Neuron (in vitro differentiated cells): ENCODE measurements around the gene ZNF598.
A peak's percentile ranks its signal among the peaks of the same experiment; 100 is the strongest.
"Not testable (repeated sequence)": the region's sequence is repeated elsewhere in the genome, so short reads cannot be mapped to it uniquely, and the experiment has no call there.

Experiments
- H2AFZ ChIP-seq: one replicate; pipeline ENCODE4 v1.6.1; 2013; ENCODE audit warnings: low read depth, mild to moderate bottlenecking, inconsistent platforms, low read length, moderate library complexity
- H3K27me3 ChIP-seq: one replicate; pipeline ENCODE4 v1.6.1; 2013; ENCODE audit warnings: low read length; ENCODE audit not compliant: insufficient read depth
- H3K36me3 ChIP-seq: one replicate; pipeline ENCODE4 v1.6.1; 2013; ENCODE audit warnings: low read length; ENCODE audit not compliant: insufficient read depth
- H3K4me1 ChIP-seq: one replicate; pipeline ENCODE4 v1.6.1; 2013; ENCODE audit warnings: low read length; ENCODE audit not compliant: insufficient read depth
- H3K4me3 ChIP-seq: 2 replicates; pipeline ENCODE4 v1.5.1; 2013; ENCODE audit warnings: mild to moderate bottlenecking, low read length, moderate library complexity
- H3K9me3 ChIP-seq: one replicate; pipeline ENCODE4 v1.6.1; 2013; ENCODE audit warnings: low read length

ZNF598 gene

GRCh38 chr16:2015117-2015946 is 5.7 kb upstream of the ZNF598 start:
- Histone ChIP-seq H3K36me3 (no peaks in the 10 kb centered on the region), H3K4me1 (peaks cover 10% of the 10 kb centered on the region), H3K27me3 (peaks cover 23% of the 10 kb centered on the region), H3K9me3 (no peaks in the 10 kb centered on the region), H3K4me3 (no peak overlapping the region), H2AFZ (no peak overlapping the region)

GRCh38 chr16:2013527-2013926 is 3.9 kb upstream of the ZNF598 start:
- Histone ChIP-seq H2AFZ (no peak overlapping the region), H3K9me3 (no peaks in the 10 kb centered on the region), H3K4me1 (peaks cover 14% of the 10 kb centered on the region), H3K4me3 (no peak overlapping the region), H3K36me3 (no peaks in the 10 kb centered on the region), H3K27me3 (peaks cover 6% of the 10 kb centered on the region)

GRCh38 chr16:2011726-2012125 is 2.1 kb upstream of the ZNF598 start:
- not testable (repeated sequence) for H2AFZ ChIP-seq, H3K36me3 ChIP-seq, H3K27me3 ChIP-seq, H3K9me3 ChIP-seq, H3K4me3 ChIP-seq
- H3K4me1 ChIP-seq, result peaks cover 29% of the 10 kb centered on the region

- Histone ChIP-seq H3K4me1 (peaks cover 47% of the 10 kb centered on the region), H3K27me3 (no peaks in the 10 kb centered on the region), H3K9me3 (no peaks in the 10 kb centered on the region), H3K36me3 (peaks cover 3% of the 10 kb centered on the region), H2AFZ (no peak overlapping the region), H3K4me3 (peak overlapping the region; percentile 92)
Measured at GRCh38 chr16:2009164-2009711, 383 bp downstream of the ZNF598 start.

GRCh38 chr16:2008631-2009163 is 924 bp downstream of the ZNF598 start:
- peaks cover 50% of the 10 kb centered on the region for H3K4me1 ChIP-seq
- no peaks in the 10 kb centered on the region for H3K9me3 ChIP-seq
- peaks cover 3% of the 10 kb centered on the region for H3K36me3 ChIP-seq
- H3K27me3 ChIP-seq, result no peaks in the 10 kb centered on the region
- H3K4me3 ChIP-seq, result peak overlapping the region; percentile 92
- H2AFZ ChIP-seq, result no peak overlapping the region

- no peak overlapping the region for H2AFZ ChIP-seq
- H3K9me3 ChIP-seq, result no peaks in the 10 kb centered on the region
- peaks cover 53% of the 10 kb centered on the region for H3K4me1 ChIP-seq
- H3K4me3 ChIP-seq, result peak overlapping the region; percentile 92
- no peaks in the 10 kb centered on the region for H3K27me3 ChIP-seq
- H3K36me3 ChIP-seq, result peaks cover 8% of the 10 kb centered on the region
Measured at GRCh38 chr16:2008009-2008526, 1.6 kb downstream of the ZNF598 start.

- H3K9me3 ChIP-seq, result no peaks in the 10 kb centered on the region
- H3K4me3 ChIP-seq, result peak overlapping the region; percentile 16
- H3K36me3 ChIP-seq, result peaks cover 16% of the 10 kb centered on the region
- peaks cover 53% of the 10 kb centered on the region for H3K4me1 ChIP-seq
- H2AFZ ChIP-seq, result no peak overlapping the region
- no peaks in the 10 kb centered on the region for H3K27me3 ChIP-seq
Measured at GRCh38 chr16:2007081-2007836, 2.4 kb downstream of the ZNF598 start.

- no peak overlapping the region for H2AFZ ChIP-seq
- H3K4me1 ChIP-seq, result peaks cover 53% of the 10 kb centered on the region
- H3K9me3 ChIP-seq, result no peaks in the 10 kb centered on the region
- H3K27me3 ChIP-seq, result no peaks in the 10 kb centered on the region
- no peak overlapping the region for H3K4me3 ChIP-seq
- peaks cover 25% of the 10 kb centered on the region for H3K36me3 ChIP-seq
Measured at GRCh38 chr16:2006317-2006716, 3.3 kb downstream of the ZNF598 start.

- no peak overlapping the region for H2AFZ ChIP-seq
- H3K9me3 ChIP-seq, result no peaks in the 10 kb centered on the region
- H3K27me3 ChIP-seq, result no peaks in the 10 kb centered on the region
- no peak overlapping the region for H3K4me3 ChIP-seq
- peaks cover 31% of the 10 kb centered on the region for H3K36me3 ChIP-seq
- H3K4me1 ChIP-seq, result peaks cover 52% of the 10 kb centered on the region
Measured at GRCh38 chr16:2005646-2006045, 4.0 kb downstream of the ZNF598 start.

- Histone ChIP-seq H2AFZ (no peak overlapping the region), H3K4me1 (peaks cover 45% of the 10 kb centered on the region), H3K9me3 (no peaks in the 10 kb centered on the region), H3K4me3 (no peak overlapping the region), H3K36me3 (peaks cover 38% of the 10 kb centered on the region), H3K27me3 (no peaks in the 10 kb centered on the region)
Measured at GRCh38 chr16:2004795-2005517, 4.7 kb downstream of the ZNF598 start.

GRCh38 chr16:2003827-2004641 is 5.6 kb downstream of the ZNF598 start:
- H3K4me3 ChIP-seq, result no peak overlapping the region

More at GRCh38 chr16:2003827-2004641, 5.6 kb downstream of the ZNF598 start:
- no peak overlapping the region for H2AFZ ChIP-seq
- no peaks in the 10 kb centered on the region for H3K27me3 ChIP-seq
- H3K9me3 ChIP-seq, result no peaks in the 10 kb centered on the region
- H3K36me3 ChIP-seq, result peaks cover 47% of the 10 kb centered on the region
- peaks cover 44% of the 10 kb centered on the region for H3K4me1 ChIP-seq
